HTERT RPE-1 (cell line): ENCODE data around the gene TNFRSF11A.

Experiments used
- in situ Hi-C: fragments of 300-500 bp; cut with MboI; formaldehyde crosslinking; loops from 4 replicates; pipeline ENCODE4 v1.14.3; 2020; ENCODE audit warnings: low sequenced_read_pairs

TNFRSF11A gene

GRCh38 chr18:62407660-62408059 is 82.5 kb downstream of the TNFRSF11A start:
- in situ Hi-C loops = no loop called here

DNA sequence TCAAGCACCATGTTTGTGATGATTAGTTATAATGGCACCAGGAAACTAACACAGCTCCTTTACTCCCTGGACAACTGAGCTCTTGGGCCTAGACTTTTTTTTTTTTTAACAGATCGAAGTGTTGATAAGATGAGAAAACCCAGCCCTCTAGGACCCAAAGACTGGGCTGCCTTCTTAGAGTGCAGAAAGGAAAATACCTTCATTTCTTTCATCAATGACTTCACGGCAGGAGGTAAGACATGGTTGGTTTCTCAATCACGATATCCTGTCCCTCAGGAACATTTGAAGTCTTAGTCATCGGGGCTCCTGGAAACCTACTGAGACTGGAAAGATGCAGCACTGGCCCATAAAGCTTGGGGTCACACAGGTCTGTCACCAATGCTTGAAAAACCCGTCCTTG is 84.7 kb downstream of the TNFRSF11A start:
- in situ Hi-C loops = no loop called here

- in situ Hi-C loops = no loop called here
Observed at GRCh38 chr18:62412231-62412979, 87.3 kb downstream of the TNFRSF11A start.

DNA sequence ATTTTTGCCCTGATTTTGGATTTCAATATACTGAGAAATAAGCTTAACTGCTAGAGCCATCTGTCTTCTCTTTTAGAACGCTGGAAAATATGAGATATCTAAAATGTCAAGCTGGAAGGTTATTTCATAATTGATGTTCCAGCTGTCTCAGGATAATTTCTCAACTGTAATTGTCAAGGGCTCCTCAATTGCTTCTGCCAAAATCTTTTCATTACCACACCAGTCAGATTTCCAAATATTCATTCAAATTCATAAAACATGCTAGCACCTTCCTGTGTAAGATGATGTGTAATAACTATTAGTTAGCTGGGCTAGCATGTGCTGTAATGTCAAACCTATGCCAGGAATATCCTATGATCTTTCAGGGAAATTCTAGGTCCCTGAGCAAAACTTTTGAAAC is 88.1 kb downstream of the TNFRSF11A start:
- in situ Hi-C loops = no loop called here

DNA sequence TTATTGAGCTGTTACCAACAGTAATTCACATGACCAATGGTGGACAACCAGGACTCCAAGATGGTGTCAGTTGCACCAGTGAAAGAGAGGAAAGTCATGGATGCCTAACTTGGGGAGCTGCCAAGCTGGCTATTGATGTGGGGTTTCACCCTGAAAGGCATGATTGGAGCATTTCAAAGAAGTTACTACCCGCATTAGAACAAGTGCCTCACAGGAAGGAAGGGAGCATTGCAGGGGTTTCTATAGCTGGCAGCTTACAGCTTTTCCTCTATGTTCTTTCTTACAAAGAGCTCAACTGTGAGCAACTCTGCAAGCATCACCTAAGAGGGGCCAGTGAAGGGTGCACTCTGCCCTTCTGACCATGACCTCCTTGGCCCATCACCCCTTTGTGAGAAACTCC is 93.1 kb downstream of the TNFRSF11A start:
- in situ Hi-C loops = no loop called here

GRCh38 chr18:62420151-62420512 is 95.0 kb downstream of the TNFRSF11A start:
- in situ Hi-C loops = no loop called here

DNA sequence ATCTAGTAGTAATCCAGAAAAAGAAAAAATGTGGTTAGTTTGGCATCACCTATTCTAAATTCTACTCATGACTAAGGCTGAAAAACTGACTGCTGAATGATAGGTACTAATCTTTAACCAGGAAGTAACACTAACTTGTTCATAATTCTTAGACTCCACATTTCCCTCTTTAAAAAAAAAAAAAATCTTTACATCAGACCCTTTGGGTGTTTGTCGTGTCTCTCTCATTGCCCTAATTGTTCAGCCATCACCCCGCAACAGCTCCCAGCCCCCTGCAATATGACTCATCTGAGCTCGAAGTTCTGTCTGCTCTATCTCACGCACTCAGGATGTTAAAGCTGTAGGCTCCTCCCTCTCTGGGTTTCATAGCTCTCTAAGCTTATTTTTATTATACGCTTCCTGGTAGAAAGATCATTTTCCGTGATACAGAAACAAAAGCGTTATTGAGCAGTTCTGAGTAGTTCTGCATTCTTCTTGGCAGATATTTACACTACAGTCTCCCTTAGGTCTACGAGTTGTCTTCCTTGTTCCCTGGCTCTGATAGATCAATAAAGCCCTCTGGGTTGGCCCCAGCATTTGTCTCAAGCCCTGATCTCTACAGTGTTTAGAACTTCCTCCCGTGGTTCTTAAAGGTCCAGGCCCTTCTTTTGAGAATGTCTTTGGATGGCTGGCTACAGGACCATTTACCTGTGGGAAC is 95.6 kb downstream of the TNFRSF11A start:
- in situ Hi-C loops = no loop called here

DNA sequence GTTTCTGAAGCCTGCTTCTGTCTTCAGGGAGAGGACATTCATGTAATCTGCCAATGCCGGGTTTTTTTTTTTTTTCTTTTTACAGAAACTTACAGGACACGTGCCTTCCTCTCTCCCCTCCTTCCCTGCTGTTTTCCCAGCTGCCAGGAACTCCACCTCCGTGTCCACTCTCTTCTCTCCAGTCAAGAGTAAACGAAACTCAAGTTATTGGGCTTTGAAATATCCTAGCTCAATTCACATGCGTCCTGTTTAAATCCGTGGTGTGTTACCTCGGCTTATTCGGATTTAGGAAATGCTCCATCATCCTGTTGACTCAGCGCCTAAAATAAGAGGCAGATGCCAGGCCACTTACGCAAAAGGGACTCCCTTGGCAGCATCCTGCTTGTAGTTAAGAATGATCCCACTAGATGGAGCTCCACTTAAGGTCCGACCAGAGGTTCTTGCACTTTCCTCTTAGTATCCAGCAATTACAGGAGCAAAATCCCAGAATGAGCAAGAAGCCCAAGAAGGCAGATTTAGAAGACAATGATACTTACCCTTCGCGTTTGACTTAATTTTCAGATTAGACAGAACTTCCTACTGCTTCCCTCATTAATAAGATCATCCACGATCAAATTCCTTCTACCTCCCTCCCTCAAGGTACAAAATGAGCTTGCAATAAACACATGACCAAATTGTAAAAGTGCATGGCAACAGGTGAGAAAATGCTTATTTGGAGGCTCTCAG is 100.5 kb downstream of the TNFRSF11A start:
- in situ Hi-C loops = no loop called here

GRCh38 chr18:62426191-62426488 is 101.0 kb downstream of the TNFRSF11A start:
- in situ Hi-C loops = no loop called here

GRCh38 chr18:62432176-62432575 is 107.1 kb downstream of the TNFRSF11A start:
- in situ Hi-C loops = no loop called here

GRCh38 chr18:62434798-62435197 is 109.7 kb downstream of the TNFRSF11A start:
- in situ Hi-C loops = no loop called here

GRCh38 chr18:62435435-62436031 is 110.4 kb downstream of the TNFRSF11A start:
- in situ Hi-C loops = no loop called here

DNA sequence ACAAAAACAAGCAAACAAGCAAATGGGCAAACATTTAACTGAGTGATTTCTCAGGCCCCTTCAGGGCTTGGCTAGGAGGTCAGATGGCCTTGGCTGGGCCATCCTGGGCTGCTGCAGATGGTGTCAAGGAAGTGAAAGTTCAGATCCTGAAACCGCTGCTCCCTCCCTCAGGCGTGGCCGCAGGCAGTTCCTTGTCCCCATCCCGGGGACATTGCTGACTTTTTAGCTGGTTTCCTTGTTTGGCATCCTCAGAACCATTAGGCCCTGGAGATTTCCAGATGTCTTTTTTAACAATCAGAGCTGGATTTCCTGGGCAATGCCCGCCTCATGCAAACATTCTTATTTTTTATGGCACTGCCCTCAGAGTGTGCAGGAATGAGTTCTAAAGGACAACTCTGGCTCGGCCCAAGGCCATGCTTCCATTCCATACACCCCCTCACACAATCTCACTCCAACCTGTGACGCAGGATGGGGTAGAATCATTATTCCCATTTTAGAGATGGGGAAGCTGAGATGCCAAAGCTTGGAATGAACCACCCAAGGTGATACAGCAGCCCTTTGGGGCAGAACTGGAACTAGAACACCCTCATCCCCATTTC is 111.6 kb downstream of the TNFRSF11A start:
- in situ Hi-C loops = no loop called here

DNA sequence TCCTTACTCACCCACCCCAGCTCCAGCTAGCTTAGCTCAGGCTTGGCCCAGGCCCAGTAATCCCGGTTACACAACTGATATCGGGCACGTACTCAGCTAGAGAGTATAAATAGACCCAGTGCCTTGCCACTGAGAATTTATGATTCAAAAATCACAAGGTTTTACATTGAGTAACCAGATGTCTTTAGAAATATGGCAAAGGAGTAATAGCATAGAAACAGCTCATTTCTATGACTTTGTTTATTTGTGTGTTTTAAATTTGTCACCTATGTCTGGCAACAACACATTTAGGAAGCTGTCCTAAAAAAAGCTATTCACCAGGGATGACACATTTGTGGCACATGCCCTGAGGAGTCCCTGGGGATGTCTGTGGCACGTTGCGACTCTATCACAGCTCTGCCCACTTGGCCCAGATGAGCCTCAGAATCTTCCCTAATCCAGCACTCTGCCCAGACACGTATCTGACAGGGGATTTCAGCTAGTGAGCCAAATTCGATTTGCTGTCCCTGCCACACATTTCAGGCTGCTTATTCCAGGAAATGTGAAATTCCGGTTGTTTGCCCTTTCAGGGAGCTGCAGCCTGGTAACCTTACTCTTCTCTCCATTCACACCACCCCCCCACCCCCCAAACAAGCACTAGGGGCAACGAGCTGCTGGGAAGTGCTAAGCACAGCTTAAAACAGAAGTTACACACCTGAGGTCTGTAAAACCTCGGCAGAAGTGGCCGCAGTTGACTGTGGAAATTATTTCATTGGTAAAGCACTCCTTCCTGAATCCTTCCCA is 112.3 kb downstream of the TNFRSF11A start:
- in situ Hi-C loops = no loop called here

- in situ Hi-C loops = no loop called here
Observed at GRCh38 chr18:62438018-62438329, 112.9 kb downstream of the TNFRSF11A start.

GRCh38 chr18:62438402-62438801 is 113.3 kb downstream of the TNFRSF11A start:
- in situ Hi-C loops = no loop called here

DNA sequence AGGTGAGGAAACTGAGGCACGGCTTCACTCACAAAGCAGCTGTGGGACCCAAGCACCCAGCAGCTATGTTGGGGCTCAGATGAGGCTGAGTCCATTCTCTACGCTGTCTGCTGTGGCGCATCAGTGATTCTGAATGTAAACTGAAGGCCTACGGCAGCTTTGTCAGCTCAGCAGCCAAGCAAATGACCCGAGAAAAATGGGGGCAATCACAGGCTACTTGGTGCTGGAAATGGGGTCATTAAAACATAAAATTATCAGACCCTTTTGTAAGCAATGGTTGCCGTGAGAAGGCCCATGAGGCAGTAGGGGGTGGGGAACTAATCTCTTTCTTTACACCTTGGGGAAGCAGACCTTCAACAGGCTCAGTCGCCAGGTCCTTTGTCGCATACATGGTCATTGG is 113.8 kb downstream of the TNFRSF11A start:
- in situ Hi-C loops = no loop called here
